ENCODE results near the gene TRAPPC5.

Gene TRAPPC5

GRCh38 chr19:7648265-7649014 lies 32.2 kb upstream of the TRAPPC5 start:
- TF ChIP-seq POLR2A (IDR thresholded peaks at IDR 0.05; ENCODE audit: low read depth, low read length) (no peak; the same call in 1 of the 2 replicates), TAF1 (IDR thresholded peaks at IDR 0.05; ENCODE audit: borderline replicate concordance, low read depth, low read length) (no peak), POLR2AphosphoS5 (IDR thresholded peaks at IDR 0.05; ENCODE audit: low read depth, low read length) (no peak; the same call in 1 of the 2 replicates)
- FAIRE-seq = peak; percentile 40

DNA sequence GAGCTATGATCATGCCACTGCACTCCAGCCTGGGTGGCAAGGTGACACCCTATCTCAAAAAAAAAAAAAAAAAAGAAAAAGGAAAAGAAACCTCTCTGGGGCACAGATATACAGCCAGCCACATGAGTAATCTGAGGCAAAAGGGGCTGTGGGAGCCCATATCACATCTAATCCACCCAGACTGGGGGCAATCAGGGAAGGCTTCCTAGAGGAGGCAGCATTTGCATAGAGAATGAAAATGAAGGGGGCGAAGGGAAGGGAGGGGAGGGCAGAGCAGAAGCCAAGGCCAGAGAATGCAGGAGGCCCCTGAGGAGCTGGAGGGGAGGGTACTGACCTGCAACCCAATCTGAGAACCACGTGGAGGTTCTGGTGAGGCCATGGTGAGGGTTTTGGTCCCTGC lies 30.5 kb upstream of the TRAPPC5 start:
- FAIRE-seq (no peak), DNase-seq (ENCODE audit: insufficient read length) (no peak)
- TF ChIP-seq POLR2A (IDR thresholded peaks at IDR 0.05; ENCODE audit: low read depth, low read length) = no peak
- no peak for TF ChIP-seq TAF1 (IDR thresholded peaks at IDR 0.05; ENCODE audit: borderline replicate concordance, low read depth, low read length)
- no peak for TF ChIP-seq POLR2AphosphoS5 (IDR thresholded peaks at IDR 0.05; ENCODE audit: low read depth, low read length)

More at GRCh38 chr19:7648265-7649014, 32.2 kb upstream of the TRAPPC5 start:
- peak; percentile 16 for DNase-seq (ENCODE audit: insufficient read length)

GRCh38 chr19:7652061-7652641 lies 28.5 kb upstream of the TRAPPC5 start:
- DNase-seq (ENCODE audit: insufficient read length) (peak; percentile 77), FAIRE-seq (peak; percentile 86)
- TF ChIP-seq POLR2A (IDR thresholded peaks at IDR 0.05; ENCODE audit: low read depth, low read length) (no peak), TAF1 (IDR thresholded peaks at IDR 0.05; ENCODE audit: borderline replicate concordance, low read depth, low read length) (no peak), POLR2AphosphoS5 (IDR thresholded peaks at IDR 0.05; ENCODE audit: low read depth, low read length) (no peak)

DNA sequence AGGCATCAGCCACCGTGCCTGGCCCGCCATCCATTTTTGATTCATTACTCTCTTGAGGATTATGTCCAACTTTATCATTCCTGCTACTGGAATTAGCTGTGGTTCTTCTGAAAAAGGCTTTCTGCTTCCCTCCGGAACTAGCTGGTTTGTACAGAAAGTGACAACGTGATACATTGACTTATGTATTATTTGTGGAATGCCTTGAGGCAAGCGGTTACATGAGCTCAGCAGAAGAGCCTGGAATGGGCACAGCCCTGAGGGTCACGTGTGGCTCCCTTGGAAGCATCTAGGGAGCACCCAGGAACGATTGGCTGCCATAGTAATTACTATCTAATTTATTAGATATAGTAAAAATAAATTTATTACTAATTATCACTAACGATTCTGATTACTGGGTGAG lies 26.2 kb upstream of the TRAPPC5 start:
- DNase-seq (ENCODE audit: insufficient read length) = no peak
- FAIRE-seq = no peak
- no peak for TF ChIP-seq POLR2A (IDR thresholded peaks at IDR 0.05; ENCODE audit: low read depth, low read length)
- no peak for TF ChIP-seq TAF1 (IDR thresholded peaks at IDR 0.05; ENCODE audit: borderline replicate concordance, low read depth, low read length)
- no peak for TF ChIP-seq POLR2AphosphoS5 (IDR thresholded peaks at IDR 0.05; ENCODE audit: low read depth, low read length)

- DNase-seq (ENCODE audit: insufficient read length) (no peak), FAIRE-seq (no peak)
- TF ChIP-seq POLR2A (IDR thresholded peaks at IDR 0.05; ENCODE audit: low read depth, low read length) (no peak), TAF1 (IDR thresholded peaks at IDR 0.05; ENCODE audit: borderline replicate concordance, low read depth, low read length) (no peak), POLR2AphosphoS5 (IDR thresholded peaks at IDR 0.05; ENCODE audit: low read depth, low read length) (no peak)
Measured at GRCh38 chr19:7655581-7655980, 25.1 kb upstream of the TRAPPC5 start.

DNA sequence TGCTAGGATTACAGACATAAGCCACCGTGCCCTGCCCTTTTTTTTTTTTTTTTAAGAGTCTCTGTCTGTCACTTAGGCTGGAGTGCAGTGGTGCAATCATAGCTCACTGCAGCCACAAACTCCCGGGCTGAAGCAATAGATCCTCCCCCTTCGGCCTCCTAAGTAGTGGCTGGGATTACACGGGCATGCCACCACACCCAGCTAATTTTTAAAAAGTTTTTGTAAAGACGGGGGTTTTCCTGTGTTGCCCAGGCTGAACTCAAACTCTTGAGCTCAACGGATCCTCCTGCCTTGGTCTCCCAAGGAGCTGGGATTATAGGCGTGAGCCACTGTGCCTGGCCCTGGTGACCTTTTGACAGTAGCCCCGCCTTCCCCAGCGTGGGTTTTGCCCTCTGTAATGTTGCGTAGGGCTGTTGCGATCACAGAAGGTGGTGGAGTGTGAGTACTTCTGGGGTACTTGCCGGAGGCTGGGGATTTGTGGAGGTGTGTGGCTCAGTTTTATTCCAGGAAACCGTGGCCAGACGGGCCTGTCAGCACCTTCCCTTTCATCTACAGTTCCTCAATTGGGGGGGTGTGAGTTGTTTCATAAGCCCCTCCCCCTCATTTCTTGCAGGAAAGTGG lies 23.4 kb upstream of the TRAPPC5 start:
- FAIRE-seq (no peak), DNase-seq (ENCODE audit: insufficient read length) (no peak)
- TF ChIP-seq POLR2A (IDR thresholded peaks at IDR 0.05; ENCODE audit: low read depth, low read length) (no peak), TAF1 (IDR thresholded peaks at IDR 0.05; ENCODE audit: borderline replicate concordance, low read depth, low read length) (no peak), POLR2AphosphoS5 (IDR thresholded peaks at IDR 0.05; ENCODE audit: low read depth, low read length) (no peak)

- TF ChIP-seq TAF1 (IDR thresholded peaks at IDR 0.05; ENCODE audit: borderline replicate concordance, low read depth, low read length) (no peak), POLR2A (IDR thresholded peaks at IDR 0.05; ENCODE audit: low read depth, low read length) (peak; percentile 43; the same call in 1 of the 2 replicates), POLR2AphosphoS5 (IDR thresholded peaks at IDR 0.05; ENCODE audit: low read depth, low read length) (no peak)
- FAIRE-seq (peak; percentile 83), DNase-seq (ENCODE audit: insufficient read length) (peak; percentile 88)
Measured at GRCh38 chr19:7658219-7658686, 22.4 kb upstream of the TRAPPC5 start.

DNA sequence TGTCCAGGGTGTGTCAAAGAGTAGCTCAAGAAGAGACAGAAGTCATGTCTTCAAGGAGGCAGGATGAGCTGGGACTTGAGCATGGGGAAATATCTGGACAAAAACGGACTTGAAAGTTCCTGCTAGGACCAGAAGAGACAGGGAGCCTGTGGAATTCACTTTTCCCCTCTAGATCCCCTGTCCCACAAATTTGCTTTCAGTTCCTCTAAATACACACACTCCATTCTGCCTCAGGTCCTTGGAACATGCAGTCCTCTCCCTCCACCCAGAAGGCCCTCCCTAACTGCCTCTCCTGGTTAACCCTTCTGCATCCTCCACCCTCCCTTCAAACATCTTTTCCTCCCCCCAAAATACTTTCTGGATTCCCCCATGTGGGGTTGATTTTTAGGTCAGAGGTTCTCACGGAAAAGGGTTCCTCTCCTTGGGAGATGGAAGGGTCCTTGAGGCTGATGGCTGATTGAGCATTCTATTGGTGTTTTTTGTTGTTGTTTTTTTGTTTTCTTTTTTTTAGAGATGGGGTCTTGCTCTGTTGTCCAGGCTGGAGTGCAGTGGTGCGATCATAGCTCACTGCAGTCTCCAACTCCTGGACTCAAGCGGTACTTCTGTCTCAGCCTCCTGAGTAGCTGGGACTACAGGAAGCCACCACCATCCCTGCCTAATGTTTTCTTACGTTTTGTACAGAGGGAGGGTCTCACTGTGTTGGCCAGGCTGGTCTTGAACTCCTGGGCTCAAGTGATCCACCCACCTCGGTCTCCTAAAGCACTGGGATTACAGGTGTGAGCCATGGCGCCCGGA lies 18.7 kb upstream of the TRAPPC5 start:
- TF ChIP-seq POLR2A (IDR thresholded peaks at IDR 0.05; ENCODE audit: low read depth, low read length) (no peak), TAF1 (IDR thresholded peaks at IDR 0.05; ENCODE audit: borderline replicate concordance, low read depth, low read length) (no peak), POLR2AphosphoS5 (IDR thresholded peaks at IDR 0.05; ENCODE audit: low read depth, low read length) (no peak)
- DNase-seq (ENCODE audit: insufficient read length) (no peak), FAIRE-seq (no peak)

DNA sequence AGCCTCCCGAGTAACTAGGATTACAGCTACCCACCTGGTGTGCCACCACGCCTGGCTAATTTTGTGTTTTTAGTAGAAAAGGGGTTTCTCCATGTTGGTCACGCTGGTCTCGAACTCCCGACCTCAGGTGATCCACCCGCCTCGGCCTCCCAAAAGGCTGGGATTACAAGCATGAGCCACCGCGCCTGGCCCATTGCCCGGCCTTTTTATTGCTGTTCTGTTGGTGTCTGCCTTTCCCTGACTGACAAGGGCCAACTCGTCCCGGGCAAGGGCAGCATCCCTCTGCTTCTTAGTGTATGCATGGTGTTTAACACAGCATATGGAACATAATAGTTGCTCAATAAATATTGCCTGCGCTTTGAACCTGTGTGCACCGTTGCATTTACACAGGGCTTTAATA lies 18.0 kb upstream of the TRAPPC5 start:
- TF ChIP-seq POLR2A (IDR thresholded peaks at IDR 0.05; ENCODE audit: low read depth, low read length) = no peak
- no peak for DNase-seq (ENCODE audit: insufficient read length)
- no peak for FAIRE-seq

GRCh38 chr19:7663706-7664105 lies 16.9 kb upstream of the TRAPPC5 start:
- DNase-seq (ENCODE audit: insufficient read length) (no peak), FAIRE-seq (no peak)
- TF ChIP-seq POLR2A (IDR thresholded peaks at IDR 0.05; ENCODE audit: low read depth, low read length) (no peak), POLR2AphosphoS5 (IDR thresholded peaks at IDR 0.05; ENCODE audit: low read depth, low read length) (no peak), TAF1 (IDR thresholded peaks at IDR 0.05; ENCODE audit: borderline replicate concordance, low read depth, low read length) (no peak)

DNA sequence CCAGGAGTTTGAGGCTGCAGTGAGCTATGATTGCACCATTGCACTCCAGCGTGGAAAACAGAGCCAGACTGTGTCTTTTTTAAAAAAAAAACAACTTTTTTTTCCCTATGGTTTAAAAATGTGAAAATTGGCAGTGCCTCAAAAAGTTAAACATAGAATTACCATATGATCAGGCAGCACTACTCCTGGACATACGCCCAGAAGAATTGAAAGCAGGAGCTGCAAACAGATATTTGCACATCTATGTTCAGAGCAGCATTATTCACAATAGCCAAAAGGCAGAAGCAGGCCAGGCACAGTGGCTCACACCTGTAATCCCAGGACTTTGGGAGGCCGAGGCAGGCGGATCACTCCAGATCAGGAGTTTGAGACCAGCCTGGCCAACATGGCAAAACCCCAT lies 15.6 kb upstream of the TRAPPC5 start:
- TF ChIP-seq POLR2A (IDR thresholded peaks at IDR 0.05; ENCODE audit: low read depth, low read length) (no peak), TAF1 (IDR thresholded peaks at IDR 0.05; ENCODE audit: borderline replicate concordance, low read depth, low read length) (no peak), POLR2AphosphoS5 (IDR thresholded peaks at IDR 0.05; ENCODE audit: low read depth, low read length) (no peak)
- FAIRE-seq = no peak
- DNase-seq (ENCODE audit: insufficient read length) = no peak
